ENCODE measurements around the gene CSH1.

The CSH1 gene

GRCh38 chr17:63934183-63935112 lies 38.1 kb upstream of the CSH1 start:
- ChIA-PET CTCF (interaction anchor here (0.6 to 8.6 kb wide), 8 partner anchors 11 to 94 kb away, joined by 3 to 121 read pairs (median 4); partner anchors contain the start of gene GH1), POLR2A (no interaction called here)
- no peak for DNase-seq (ENCODE audit: extremely low spot score)
- TF ChIP-seq CTCF (IDR thresholded peaks at IDR 0.05; ENCODE audit: control extremely low read depth, extremely low read depth, low read depth, missing control alignments): no peak

- TF ChIP-seq CTCF (IDR thresholded peaks at IDR 0.05; ENCODE audit: control extremely low read depth, extremely low read depth, low read depth, missing control alignments): no peak
- POLR2A ChIA-PET: no interaction called here
- no peak for DNase-seq (ENCODE audit: extremely low spot score)
- CTCF ChIA-PET: interaction anchor here (0.6 to 8.6 kb wide), 8 partner anchors 10 to 96 kb away, joined by 4 to 121 read pairs (median 4); partner anchors contain the start of gene GH1
Measured at GRCh38 chr17:63933598-63933997, 37.2 kb upstream of the CSH1 start.

GRCh38 chr17:63932721-63933120 lies 36.3 kb upstream of the CSH1 start:
- no peak for TF ChIP-seq CTCF (IDR thresholded peaks at IDR 0.05; ENCODE audit: control extremely low read depth, extremely low read depth, low read depth, missing control alignments)
- POLR2A ChIA-PET: interaction anchor here (0.7 kb wide), 1 partner anchor 87 kb away, joined by 5 read pairs; no protein-coding TSS in a partner anchor
- DNase-seq (ENCODE audit: extremely low spot score): no peak
- CTCF ChIA-PET: interaction anchor here (1.1 to 8.6 kb wide), 12 partner anchors 14 to 201 kb away, joined by 3 to 121 read pairs (median 5); partner anchors contain the start of gene GH1

- peak; percentile 92 for DNase-seq (ENCODE audit: extremely low spot score)
- POLR2A ChIA-PET: interaction anchor here (0.7 kb wide), 1 partner anchor 88 kb away, joined by 5 read pairs; no protein-coding TSS in a partner anchor
- TF ChIP-seq CTCF (IDR thresholded peaks at IDR 0.05; ENCODE audit: control extremely low read depth, extremely low read depth, low read depth, missing control alignments): no peak
- CTCF ChIA-PET: interaction anchor here (1.1 to 8.6 kb wide), 13 partner anchors 13 to 202 kb away, joined by 3 to 121 read pairs (median 5); partner anchors contain the start of gene GH1
Measured at GRCh38 chr17:63931981-63932561, 35.7 kb upstream of the CSH1 start, which contains the start of gene CD79B. CD79B (minus strand) TSS chr17:63932331; CDS start chr17:63932261, 70 bp downstream.

- CTCF ChIA-PET: interaction anchor here (1.1 to 8.6 kb wide), 10 partner anchors 12 to 203 kb away, joined by 3 to 121 read pairs (median 7); partner anchors contain the start of genes CSHL1 and GH1
Measured at GRCh38 chr17:63930951-63931575, 34.7 kb upstream of the CSH1 start.

More at GRCh38 chr17:63930951-63931575, 34.7 kb upstream of the CSH1 start:
- TF ChIP-seq CTCF (IDR thresholded peaks at IDR 0.05; ENCODE audit: control extremely low read depth, extremely low read depth, low read depth, missing control alignments): no peak
- POLR2A ChIA-PET: no interaction called here
- DNase-seq (ENCODE audit: extremely low spot score): peak; percentile 84
